HEK293 (cell line): ENCODE measurements around the gene SLC8A1.

Source experiments
- IKZF3 ChIP-seq: fragments of 450-650 bp; IDR thresholded peaks from 2 replicates; pipeline ENCODE4 v1.5.0; 2018; ENCODE audit warnings: missing biosample characterization, mild to moderate bottlenecking, missing genetic modification characterization, moderate library complexity
- KLF1 ChIP-seq: fragments of 450-650 bp; formaldehyde crosslinking; IDR thresholded peaks from 2 replicates; pipeline ENCODE4 v1.5.1; 2016; ENCODE audit warnings: missing biosample characterization, missing genetic modification characterization
- MZF1 ChIP-seq: fragments of 450-650 bp; formaldehyde crosslinking; IDR thresholded peaks from 2 replicates; pipeline ENCODE4 v1.5.1; 2017; ENCODE audit warnings: missing biosample characterization, missing genetic modification characterization, borderline replicate concordance
- ZNF157 ChIP-seq: fragments of 450-650 bp; formaldehyde crosslinking; IDR thresholded peaks from 2 replicates; pipeline ENCODE4 v1.5.1; 2016; ENCODE audit warnings: missing biosample characterization, missing genetic modification characterization
- ZNF248 ChIP-seq: fragments of 450-650 bp; formaldehyde crosslinking; IDR thresholded peaks from 2 replicates; pipeline ENCODE4 v1.5.1; 2017; ENCODE audit warnings: missing biosample characterization, missing genetic modification characterization
- ZNF37A ChIP-seq: fragments of 450-650 bp; IDR thresholded peaks from 2 replicates; pipeline ENCODE4 v1.5.1; 2018; ENCODE audit warnings: missing biosample characterization, missing genetic modification characterization
- ZNF600 ChIP-seq: fragments of 450-650 bp; formaldehyde crosslinking; IDR thresholded peaks from 2 replicates; pipeline ENCODE4 v1.5.1; 2016; ENCODE audit warnings: missing biosample characterization, missing genetic modification characterization
- ZNF626 ChIP-seq: fragments of 450-650 bp; sonication (Bioruptor Pico); formaldehyde crosslinking; IDR thresholded peaks from 2 replicates; pipeline ENCODE4 v1.5.1; 2018; ENCODE audit warnings: missing biosample characterization, missing genetic modification characterization, inconsistent platforms
- ZNF677 ChIP-seq: fragments of 450-650 bp; IDR thresholded peaks from 2 replicates; pipeline ENCODE4 v1.5.0; 2018; ENCODE audit warnings: missing biosample characterization, mild to moderate bottlenecking, missing genetic modification characterization, moderate library complexity
- ZNF76 ChIP-seq: fragments of 450-650 bp; formaldehyde crosslinking; IDR thresholded peaks from 2 replicates; pipeline ENCODE4; 2016; ENCODE audit warnings: low read depth, missing biosample characterization, missing genetic modification characterization, borderline replicate concordance
- ZNF837 ChIP-seq: fragments of 450-650 bp; formaldehyde crosslinking; IDR thresholded peaks from 2 replicates; pipeline ENCODE4 v1.5.1; 2016; ENCODE audit warnings: missing biosample characterization, missing genetic modification characterization
- TF ChIP-seq, protein P1 (sequence below): fragments of 450-650 bp; formaldehyde crosslinking; IDR thresholded peaks from 2 replicates; pipeline ENCODE4 v1.5.1; 2017; ENCODE audit warnings: missing biosample characterization, missing genetic modification characterization
- TF ChIP-seq, protein P2 (sequence below): fragments of 450-650 bp; IDR thresholded peaks from 2 replicates; pipeline ENCODE4 v1.5.1; 2018; ENCODE audit warnings: missing biosample characterization, mild to moderate bottlenecking, missing genetic modification characterization

Gene SLC8A1

DNA sequence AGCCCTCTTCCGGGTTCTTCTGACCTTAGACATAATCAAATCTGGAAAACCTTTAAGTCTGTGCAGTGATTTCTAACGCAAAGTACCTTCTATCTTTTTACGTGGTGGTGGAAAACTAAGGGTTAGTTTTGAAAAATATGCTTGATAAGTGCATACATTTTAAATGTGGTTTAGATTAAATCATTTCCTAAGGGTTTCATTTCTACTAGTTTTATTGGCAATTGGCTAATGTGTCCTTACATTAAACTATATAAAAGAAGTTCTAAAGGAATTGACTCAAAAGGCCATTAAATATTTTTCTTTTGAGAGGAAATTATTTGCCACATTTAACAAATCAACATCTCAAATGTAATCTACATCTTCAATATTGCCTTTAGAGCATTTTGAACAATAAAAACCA lies 404.5 kb downstream of the SLC8A1 start (continued):
- TF ChIP-seq, protein P1, sequence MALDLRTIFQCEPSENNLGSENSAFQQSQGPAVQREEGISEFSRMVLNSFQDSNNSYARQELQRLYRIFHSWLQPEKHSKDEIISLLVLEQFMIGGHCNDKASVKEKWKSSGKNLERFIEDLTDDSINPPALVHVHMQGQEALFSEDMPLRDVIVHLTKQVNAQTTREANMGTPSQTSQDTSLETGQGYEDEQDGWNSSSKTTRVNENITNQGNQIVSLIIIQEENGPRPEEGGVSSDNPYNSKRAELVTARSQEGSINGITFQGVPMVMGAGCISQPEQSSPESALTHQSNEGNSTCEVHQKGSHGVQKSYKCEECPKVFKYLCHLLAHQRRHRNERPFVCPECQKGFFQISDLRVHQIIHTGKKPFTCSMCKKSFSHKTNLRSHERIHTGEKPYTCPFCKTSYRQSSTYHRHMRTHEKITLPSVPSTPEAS: no peak
- TF ChIP-seq MZF1 (tag by site-specific recombination): no peak
- no peak for TF ChIP-seq ZNF76
- TF ChIP-seq ZNF677: no peak
- TF ChIP-seq ZNF37A (tag by site-specific recombination): no peak
- no peak for TF ChIP-seq ZNF157 (tag by site-specific recombination)
- TF ChIP-seq ZNF600 (tag by site-specific recombination): no peak
- TF ChIP-seq KLF1 (tag by site-specific recombination): no peak
- TF ChIP-seq, protein P2, sequence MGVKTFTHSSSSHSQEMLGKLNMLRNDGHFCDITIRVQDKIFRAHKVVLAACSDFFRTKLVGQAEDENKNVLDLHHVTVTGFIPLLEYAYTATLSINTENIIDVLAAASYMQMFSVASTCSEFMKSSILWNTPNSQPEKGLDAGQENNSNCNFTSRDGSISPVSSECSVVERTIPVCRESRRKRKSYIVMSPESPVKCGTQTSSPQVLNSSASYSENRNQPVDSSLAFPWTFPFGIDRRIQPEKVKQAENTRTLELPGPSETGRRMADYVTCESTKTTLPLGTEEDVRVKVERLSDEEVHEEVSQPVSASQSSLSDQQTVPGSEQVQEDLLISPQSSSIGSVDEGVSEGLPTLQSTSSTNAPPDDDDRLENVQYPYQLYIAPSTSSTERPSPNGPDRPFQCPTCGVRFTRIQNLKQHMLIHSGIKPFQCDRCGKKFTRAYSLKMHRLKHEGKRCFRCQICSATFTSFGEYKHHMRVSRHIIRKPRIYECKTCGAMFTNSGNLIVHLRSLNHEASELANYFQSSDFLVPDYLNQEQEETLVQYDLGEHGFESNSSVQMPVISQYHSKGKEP: no peak
- TF ChIP-seq ZNF626: no peak
- no peak for TF ChIP-seq ZNF248 (tag by site-specific recombination)
- no peak for TF ChIP-seq ZNF837
- TF ChIP-seq IKZF3: no peak
